Neural crest cell (in vitro differentiated cells): ENCODE data around the gene RAPGEF6. TPM values are rescaled to one million over a fixed set of nuclear protein-coding genes. Genes with fewer than 3 reads are reported as not detected.

Source experiments
- DNase-seq: peaks from one replicate; pipeline ENCODE4 v3.0.0; 2021; ENCODE audit warnings: low read depth, mixed read lengths, low spot score
- H3K27ac Mint-ChIP-seq: one replicate; pipeline ENCODE4 v1.8.0; 2021; ENCODE audit warnings: mild to moderate bottlenecking, mixed read lengths; ENCODE audit not compliant: unreplicated experiment
- H3K27me3 Mint-ChIP-seq: 2 replicates; pipeline ENCODE4 v1.8.0; 2021; ENCODE audit warnings: low read depth, mild to moderate bottlenecking, mixed read lengths
- H3K36me3 Mint-ChIP-seq: 2 replicates; pipeline ENCODE4 v1.8.0; 2021; ENCODE audit warnings: low read depth, mild to moderate bottlenecking, mixed read lengths
- H3K4me1 Mint-ChIP-seq: 2 replicates; pipeline ENCODE4 v1.8.0; 2021; ENCODE audit warnings: mixed read lengths
- H3K4me3 Mint-ChIP-seq: one replicate; pipeline ENCODE4 v1.8.0; 2021; ENCODE audit warnings: mild to moderate bottlenecking, mixed read lengths
- H3K9me3 Mint-ChIP-seq: 2 replicates; pipeline ENCODE4 v1.8.0; 2021; ENCODE audit warnings: mixed read lengths
- total RNA-seq: library from RNA; stranded (reverse); gene quantifications from 2 replicates; pipeline ENCODE4 v1.2.1, GENCODE V29; 2021
- TF ChIP-seq, protein P1 (sequence below): fragments of 200-600 bp; sonication (generic); conservative IDR thresholded peaks from 2 replicates; pipeline ENCODE4 v1.5.0; 2021; ENCODE audit warnings: antibody characterized with exemption, mild to moderate bottlenecking

Gene RAPGEF6
- total RNA-seq, 1 donor from 2014 or later = 28.0 TPM

DNA sequence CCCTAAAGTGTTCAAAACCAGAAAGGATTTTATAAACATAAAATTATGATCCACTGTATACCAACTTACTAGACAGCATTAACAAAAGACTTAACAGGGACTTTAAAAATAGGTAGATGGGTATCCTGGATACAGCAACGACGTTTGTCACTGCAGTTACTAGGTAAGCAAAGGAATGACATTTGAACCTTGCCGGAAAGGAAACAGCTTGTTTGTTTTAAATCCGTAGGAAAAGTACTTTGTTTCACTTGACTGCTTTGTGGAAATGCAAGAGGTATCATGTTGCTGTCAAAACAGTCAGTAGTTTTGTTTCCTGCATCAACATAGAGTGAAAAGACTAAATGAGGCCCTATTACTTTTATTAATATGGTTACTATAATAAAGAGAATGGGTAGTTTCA lies 248.2 kb downstream of the RAPGEF6 start:
- H3K27ac Mint-ChIP-seq = no peak overlapping the region
- no peak for DNase-seq
- H3K9me3 Mint-ChIP-seq = no peaks in the 10 kb centered on the region
- H3K27me3 Mint-ChIP-seq = no peaks in the 10 kb centered on the region
- H3K4me3 Mint-ChIP-seq = no peak overlapping the region
- TF ChIP-seq, protein P1, sequence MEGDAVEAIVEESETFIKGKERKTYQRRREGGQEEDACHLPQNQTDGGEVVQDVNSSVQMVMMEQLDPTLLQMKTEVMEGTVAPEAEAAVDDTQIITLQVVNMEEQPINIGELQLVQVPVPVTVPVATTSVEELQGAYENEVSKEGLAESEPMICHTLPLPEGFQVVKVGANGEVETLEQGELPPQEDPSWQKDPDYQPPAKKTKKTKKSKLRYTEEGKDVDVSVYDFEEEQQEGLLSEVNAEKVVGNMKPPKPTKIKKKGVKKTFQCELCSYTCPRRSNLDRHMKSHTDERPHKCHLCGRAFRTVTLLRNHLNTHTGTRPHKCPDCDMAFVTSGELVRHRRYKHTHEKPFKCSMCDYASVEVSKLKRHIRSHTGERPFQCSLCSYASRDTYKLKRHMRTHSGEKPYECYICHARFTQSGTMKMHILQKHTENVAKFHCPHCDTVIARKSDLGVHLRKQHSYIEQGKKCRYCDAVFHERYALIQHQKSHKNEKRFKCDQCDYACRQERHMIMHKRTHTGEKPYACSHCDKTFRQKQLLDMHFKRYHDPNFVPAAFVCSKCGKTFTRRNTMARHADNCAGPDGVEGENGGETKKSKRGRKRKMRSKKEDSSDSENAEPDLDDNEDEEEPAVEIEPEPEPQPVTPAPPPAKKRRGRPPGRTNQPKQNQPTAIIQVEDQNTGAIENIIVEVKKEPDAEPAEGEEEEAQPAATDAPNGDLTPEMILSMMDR = no peak
- peaks cover 25% of the 10 kb centered on the region for H3K4me1 Mint-ChIP-seq
- peaks cover 7% of the 10 kb centered on the region for H3K36me3 Mint-ChIP-seq

DNA sequence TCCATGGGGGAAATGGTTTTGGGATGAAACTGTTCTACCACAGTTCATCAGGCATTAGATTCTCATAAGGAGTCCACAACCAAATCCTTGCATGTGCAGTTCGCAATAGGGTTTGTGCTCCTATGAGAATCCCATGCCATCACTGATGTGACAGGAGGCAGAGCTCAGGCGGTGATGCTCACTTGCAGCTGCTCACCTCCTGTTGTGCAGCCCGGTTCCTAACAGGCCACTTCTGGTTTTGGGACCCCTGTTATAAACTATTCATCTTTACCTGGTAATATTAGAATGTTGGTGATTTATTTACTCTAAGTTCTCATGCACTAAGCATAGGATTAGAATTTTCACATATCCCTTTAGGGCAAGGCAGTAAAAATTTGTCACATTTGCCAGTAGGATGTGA lies 248.9 kb downstream of the RAPGEF6 start:
- TF ChIP-seq, protein P1 = no peak
- no peak overlapping the region for H3K27ac Mint-ChIP-seq
- H3K4me1 Mint-ChIP-seq = peaks cover 28% of the 10 kb centered on the region
- H3K27me3 Mint-ChIP-seq = no peaks in the 10 kb centered on the region
- H3K9me3 Mint-ChIP-seq = no peaks in the 10 kb centered on the region
- no peak for DNase-seq
- H3K4me3 Mint-ChIP-seq = no peak overlapping the region
- H3K36me3 Mint-ChIP-seq = peaks cover 5% of the 10 kb centered on the region

DNA sequence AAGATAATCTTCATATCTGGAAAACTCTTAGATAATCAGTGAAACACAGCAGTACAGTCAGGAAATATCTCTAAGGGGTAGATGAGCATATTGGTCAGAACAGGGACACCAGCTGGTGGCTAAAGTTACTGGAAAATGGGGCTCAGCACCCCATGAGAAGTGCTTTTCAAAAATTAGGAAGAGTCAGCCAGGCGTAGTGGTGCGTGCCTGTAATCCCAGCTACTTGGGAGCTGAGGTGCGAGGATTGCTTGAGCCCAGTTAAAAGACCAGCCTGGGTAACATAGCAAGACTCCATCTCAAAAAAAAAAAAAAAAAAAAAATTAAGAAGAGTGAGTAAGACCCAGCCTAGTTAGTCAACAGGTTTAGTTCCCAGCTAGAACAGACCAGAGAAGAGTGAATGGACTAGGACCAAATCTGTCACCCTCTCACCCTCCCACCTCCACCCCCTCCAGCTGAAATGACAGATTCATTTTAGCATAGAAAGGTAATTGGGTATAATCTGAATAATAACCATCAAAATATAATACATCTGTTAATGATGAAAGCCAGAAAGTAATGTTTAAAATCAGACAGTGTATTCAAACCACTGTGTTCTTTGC lies 250.3 kb downstream of the RAPGEF6 start:
- no peak overlapping the region for H3K27ac Mint-ChIP-seq
- no peak overlapping the region for H3K4me3 Mint-ChIP-seq
- peaks cover 30% of the 10 kb centered on the region for H3K4me1 Mint-ChIP-seq
- no peaks in the 10 kb centered on the region for H3K27me3 Mint-ChIP-seq
- no peaks in the 10 kb centered on the region for H3K9me3 Mint-ChIP-seq
- TF ChIP-seq, protein P1 = no peak
- no peaks in the 10 kb centered on the region for H3K36me3 Mint-ChIP-seq
- no peak for DNase-seq

DNA sequence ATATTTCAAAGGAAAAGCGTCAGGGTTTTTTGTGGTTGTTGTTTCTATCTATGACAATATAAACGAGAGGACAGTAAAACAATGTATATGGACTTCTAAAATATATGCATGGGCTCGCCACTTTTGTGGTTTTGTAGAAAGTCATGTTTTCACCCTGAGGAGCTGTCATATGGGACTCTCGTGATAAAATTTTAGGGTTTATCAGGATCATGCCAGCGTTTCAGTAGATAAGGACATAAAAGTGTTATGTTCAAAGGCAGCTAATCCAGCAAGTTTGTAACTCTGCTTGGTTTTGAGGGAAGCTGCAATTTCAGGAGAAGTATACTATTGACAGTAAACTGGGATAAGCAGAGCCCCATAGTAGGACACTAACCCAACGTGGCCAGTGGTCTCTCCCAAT lies 250.9 kb downstream of the RAPGEF6 start:
- TF ChIP-seq, protein P1 = no peak
- H3K4me3 Mint-ChIP-seq = no peak overlapping the region
- no peaks in the 10 kb centered on the region for H3K27me3 Mint-ChIP-seq
- H3K4me1 Mint-ChIP-seq = peaks cover 31% of the 10 kb centered on the region
- DNase-seq = no peak
- H3K27ac Mint-ChIP-seq = no peak overlapping the region
- H3K9me3 Mint-ChIP-seq = no peaks in the 10 kb centered on the region
- H3K36me3 Mint-ChIP-seq = no peaks in the 10 kb centered on the region

DNA sequence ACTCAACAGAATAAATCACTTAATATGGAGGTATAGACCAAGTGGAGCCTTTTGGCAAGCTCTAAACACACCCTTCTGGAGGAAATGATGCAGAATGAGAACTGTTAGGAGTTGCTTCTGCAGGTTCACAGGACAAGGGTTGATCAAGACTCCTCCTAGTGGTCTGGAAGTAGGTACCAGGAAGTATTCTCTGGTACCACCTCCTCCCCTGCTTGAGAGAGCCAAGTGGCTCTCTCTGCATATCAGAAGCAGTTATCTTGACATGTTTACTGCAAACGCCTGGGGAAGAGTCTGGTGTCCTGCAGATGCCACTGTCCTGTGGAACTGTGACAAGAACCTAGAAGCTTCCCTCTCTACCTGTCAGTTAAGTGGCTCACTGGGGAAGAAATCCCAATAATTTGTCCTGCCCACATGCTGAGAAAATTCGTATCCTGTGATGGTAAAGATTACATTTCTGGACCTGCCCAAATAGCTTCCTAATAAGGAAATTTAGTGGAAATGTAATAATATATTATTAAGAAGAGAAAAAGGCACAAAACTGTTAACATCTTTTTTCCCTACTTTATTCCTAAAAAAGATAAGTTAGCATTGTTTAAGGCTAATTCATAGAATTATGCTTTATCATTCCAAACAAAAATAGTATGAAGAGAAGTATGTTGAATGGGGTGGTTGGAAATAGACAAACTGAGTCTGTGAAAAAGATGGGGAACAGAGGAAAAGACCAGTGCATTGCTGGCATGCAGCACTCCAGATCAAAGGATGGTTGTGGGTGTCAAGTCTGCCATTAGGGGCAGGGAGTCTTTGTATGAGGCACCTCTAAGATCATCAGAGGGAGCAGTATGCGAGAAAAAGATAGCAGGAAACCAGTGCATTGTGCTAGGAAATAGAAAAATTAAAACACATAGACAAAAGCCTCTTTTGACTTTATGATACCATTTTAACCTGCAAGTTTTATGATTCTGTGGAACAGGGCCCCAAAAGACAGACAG lies 252.3 kb downstream of the RAPGEF6 start:
- DNase-seq = no peak
- no peaks in the 10 kb centered on the region for H3K36me3 Mint-ChIP-seq
- peaks cover 39% of the 10 kb centered on the region for H3K4me1 Mint-ChIP-seq
- H3K4me3 Mint-ChIP-seq = no peak overlapping the region
- H3K27me3 Mint-ChIP-seq = no peaks in the 10 kb centered on the region
- no peak overlapping the region for H3K27ac Mint-ChIP-seq
- H3K9me3 Mint-ChIP-seq = no peaks in the 10 kb centered on the region
- TF ChIP-seq, protein P1 = peak; percentile 65
